Panc1 (cell line): ENCODE data around the gene PUS3. TPM values are rescaled to one million over a fixed set of nuclear protein-coding genes. Genes with fewer than 3 reads are reported as not detected.

Source experiments
- ATAC-seq: fragments of 200-7000 bp; cut with Tn5 transposase; 2 replicates; pipeline ENCODE4 v1.9.1; 2020; ENCODE audit warnings: mild to moderate bottlenecking, moderate library complexity
- BruUV-seq: library from RNA; stranded (reverse); fragments of 400-500 nt; replicated peaks from 2 replicates; lab custom pipeline; 2021; lab: Mats Ljungman, UMichigan
- CTCF ChIA-PET: fragments of 300-600 bp; sonication (Branson Sonifier 250); formaldehyde crosslinking; loops from one replicate; lab custom pipeline; 2022; ENCODE audit warnings: antibody characterized with exemption; lab: Charles Lee
- POLR2A ChIA-PET: fragments of 300-600 bp; sonication (Branson Sonifier 250); formaldehyde crosslinking; loops from one replicate; lab custom pipeline; 2022; ENCODE audit warnings: antibody characterized with exemption; lab: Charles Lee
- DNase-seq: peaks from one replicate; pipeline ENCODE4 v3.0.0-alpha.2; 2010; ENCODE audit warnings: low read depth, low spot score
- H3K27ac ChIP-seq: 2 replicates; pipeline ENCODE4 v1.5.1; 2011; ENCODE audit warnings: mild to moderate bottlenecking, low read length, inconsistent platforms
- H3K27me3 ChIP-seq: fragments of 200-500 bp; sonication (Bioruptor generic); 2 replicates; pipeline ENCODE4 v1.6.0; 2014; ENCODE audit warnings: low read length, inconsistent platforms; ENCODE audit not compliant: control insufficient read depth, insufficient read depth
- H3K36me3 ChIP-seq: fragments of 200-500 bp; sonication (Bioruptor generic); 2 replicates; pipeline ENCODE4 v1.5.1; 2014; ENCODE audit warnings: inconsistent platforms, mild to moderate bottlenecking, low read length, moderate library complexity; ENCODE audit not compliant: control insufficient read depth, insufficient read depth
- H3K4me1 ChIP-seq: 2 replicates; pipeline ENCODE4 v1.5.1; 2011; ENCODE audit warnings: inconsistent platforms, mild to moderate bottlenecking, low read length, moderate library complexity; ENCODE audit not compliant: control insufficient read depth, insufficient read depth
- H3K4me3 ChIP-seq, 2 experiments: 2 replicates each; pipeline ENCODE4 v1.5.1; 2011 to 2012; ENCODE audit warnings: low read depth in 2 of 2, low read length in 2 of 2, mild to moderate bottlenecking in 2 of 2, inconsistent platforms in 1 of 2, moderate library complexity in 1 of 2
- H3K9me3 ChIP-seq: fragments of 200-500 bp; sonication (Bioruptor generic); 2 replicates; pipeline ENCODE4 v1.5.1; 2014; ENCODE audit warnings: low read depth, mild to moderate bottlenecking, inconsistent platforms, low read length, moderate library complexity; ENCODE audit not compliant: control insufficient read depth, insufficient read depth
- POLR2AphosphoS5 ChIP-seq: IDR thresholded peaks from 2 replicates; pipeline ENCODE4 v1.6.1; 2012; ENCODE audit warnings: mild to moderate bottlenecking, low read depth, low read length, moderate library complexity
- TCF7L2 ChIP-seq: IDR thresholded peaks from 2 replicates; pipeline ENCODE4 v1.6.1; 2011; ENCODE audit warnings: mild to moderate bottlenecking, low read depth, low read length, inconsistent platforms
- in situ Hi-C: cut with HindIII; loops from 2 replicates; pipeline ENCODE4 v1.10.0; 2016; ENCODE audit warnings: low sequenced_read_pairs, low pct_unique_long_range_greater_than_20kb
- intact Hi-C: fragments of 100-400 bp; cut with micrococcal nuclease; formaldehyde crosslinking; loops from one replicate; pipeline ENCODE4 v1.10.0; 2022; ENCODE audit not compliant: unreplicated experiment
- total RNA-seq: library from RNA; stranded (reverse); gene quantifications from one replicate; pipeline ENCODE4 v1.2.1, GENCODE V29; 2021; ENCODE audit not compliant: unreplicated experiment
- TF ChIP-seq, protein P1 (sequence below): fragments of 450-650 bp; IDR thresholded peaks from 2 replicates; pipeline ENCODE4 v1.5.1; 2017; ENCODE audit warnings: mild to moderate bottlenecking
- TF ChIP-seq, protein P2 (sequence below), 2 experiments: IDR thresholded peaks; 2 replicates each; pipeline ENCODE4 v1.6.1; 2011 to 2012; ENCODE audit warnings: low read depth in 2 of 2, control low read depth in 1 of 2, low read length in 1 of 2, mild to moderate bottlenecking in 1 of 2, moderate library complexity in 1 of 2; ENCODE audit not compliant: insufficient read depth in 1 of 2

The PUS3 gene
- total RNA-seq, 1 experiment from 2014 or later, result 15.1 TPM

DNA sequence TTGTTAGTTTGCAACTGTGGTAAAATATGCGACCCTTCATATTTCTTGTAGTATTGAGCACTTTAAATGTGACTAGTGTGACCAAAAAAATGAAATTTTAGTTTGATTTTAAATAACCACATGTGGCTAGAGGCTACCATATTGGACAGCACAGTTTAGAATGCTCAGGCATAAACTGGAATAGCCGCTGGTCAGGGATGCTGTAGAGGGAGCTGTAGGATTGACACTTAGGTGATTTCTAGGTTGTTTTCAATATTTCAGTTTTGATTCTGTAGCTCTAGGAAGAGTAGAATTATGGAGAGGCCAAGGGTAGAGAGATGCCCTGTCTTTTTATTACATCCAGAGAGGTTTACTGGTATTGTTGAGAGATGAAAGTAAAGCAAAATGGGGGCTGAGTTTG lies 32.0 kb upstream of the PUS3 start:
- no peaks in the 10 kb centered on the region for H3K36me3 ChIP-seq
- H3K9me3 ChIP-seq, result no peaks in the 10 kb centered on the region
- no peak overlapping the region for H3K27ac ChIP-seq
- in situ Hi-C loops (loop anchor here (25.0 kb wide), 1 partner anchor 277 kb away; the partner anchor contains the start of genes FAM118B and RPUSD4), intact Hi-C loops (no loop called here)
- H3K27me3 ChIP-seq, result peaks cover 4% of the 10 kb centered on the region
- DNase-seq, result no peak
- CTCF ChIA-PET, result no interaction called here
- peaks cover 4% of the 10 kb centered on the region; the same call in 1 of the 2 replicates for H3K4me1 ChIP-seq
- ATAC-seq, result no peak
- BruUV-seq, result no TSS peak
- TF ChIP-seq TCF7L2, result no peak
- TF ChIP-seq, protein P1, sequence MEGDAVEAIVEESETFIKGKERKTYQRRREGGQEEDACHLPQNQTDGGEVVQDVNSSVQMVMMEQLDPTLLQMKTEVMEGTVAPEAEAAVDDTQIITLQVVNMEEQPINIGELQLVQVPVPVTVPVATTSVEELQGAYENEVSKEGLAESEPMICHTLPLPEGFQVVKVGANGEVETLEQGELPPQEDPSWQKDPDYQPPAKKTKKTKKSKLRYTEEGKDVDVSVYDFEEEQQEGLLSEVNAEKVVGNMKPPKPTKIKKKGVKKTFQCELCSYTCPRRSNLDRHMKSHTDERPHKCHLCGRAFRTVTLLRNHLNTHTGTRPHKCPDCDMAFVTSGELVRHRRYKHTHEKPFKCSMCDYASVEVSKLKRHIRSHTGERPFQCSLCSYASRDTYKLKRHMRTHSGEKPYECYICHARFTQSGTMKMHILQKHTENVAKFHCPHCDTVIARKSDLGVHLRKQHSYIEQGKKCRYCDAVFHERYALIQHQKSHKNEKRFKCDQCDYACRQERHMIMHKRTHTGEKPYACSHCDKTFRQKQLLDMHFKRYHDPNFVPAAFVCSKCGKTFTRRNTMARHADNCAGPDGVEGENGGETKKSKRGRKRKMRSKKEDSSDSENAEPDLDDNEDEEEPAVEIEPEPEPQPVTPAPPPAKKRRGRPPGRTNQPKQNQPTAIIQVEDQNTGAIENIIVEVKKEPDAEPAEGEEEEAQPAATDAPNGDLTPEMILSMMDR, result peak; percentile 35; the same call in 1 of the 2 replicates
- TF ChIP-seq, protein P2, sequence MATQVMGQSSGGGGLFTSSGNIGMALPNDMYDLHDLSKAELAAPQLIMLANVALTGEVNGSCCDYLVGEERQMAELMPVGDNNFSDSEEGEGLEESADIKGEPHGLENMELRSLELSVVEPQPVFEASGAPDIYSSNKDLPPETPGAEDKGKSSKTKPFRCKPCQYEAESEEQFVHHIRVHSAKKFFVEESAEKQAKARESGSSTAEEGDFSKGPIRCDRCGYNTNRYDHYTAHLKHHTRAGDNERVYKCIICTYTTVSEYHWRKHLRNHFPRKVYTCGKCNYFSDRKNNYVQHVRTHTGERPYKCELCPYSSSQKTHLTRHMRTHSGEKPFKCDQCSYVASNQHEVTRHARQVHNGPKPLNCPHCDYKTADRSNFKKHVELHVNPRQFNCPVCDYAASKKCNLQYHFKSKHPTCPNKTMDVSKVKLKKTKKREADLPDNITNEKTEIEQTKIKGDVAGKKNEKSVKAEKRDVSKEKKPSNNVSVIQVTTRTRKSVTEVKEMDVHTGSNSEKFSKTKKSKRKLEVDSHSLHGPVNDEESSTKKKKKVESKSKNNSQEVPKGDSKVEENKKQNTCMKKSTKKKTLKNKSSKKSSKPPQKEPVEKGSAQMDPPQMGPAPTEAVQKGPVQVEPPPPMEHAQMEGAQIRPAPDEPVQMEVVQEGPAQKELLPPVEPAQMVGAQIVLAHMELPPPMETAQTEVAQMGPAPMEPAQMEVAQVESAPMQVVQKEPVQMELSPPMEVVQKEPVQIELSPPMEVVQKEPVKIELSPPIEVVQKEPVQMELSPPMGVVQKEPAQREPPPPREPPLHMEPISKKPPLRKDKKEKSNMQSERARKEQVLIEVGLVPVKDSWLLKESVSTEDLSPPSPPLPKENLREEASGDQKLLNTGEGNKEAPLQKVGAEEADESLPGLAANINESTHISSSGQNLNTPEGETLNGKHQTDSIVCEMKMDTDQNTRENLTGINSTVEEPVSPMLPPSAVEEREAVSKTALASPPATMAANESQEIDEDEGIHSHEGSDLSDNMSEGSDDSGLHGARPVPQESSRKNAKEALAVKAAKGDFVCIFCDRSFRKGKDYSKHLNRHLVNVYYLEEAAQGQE (IDR thresholded peaks at IDR 0.05; ENCODE audit: insufficient read depth in 1 of 2, low read depth in 2 of 2, low read length in 1 of 2), result no peak
- POLR2A ChIA-PET, result no interaction called here
- H3K4me3 ChIP-seq, result no peak overlapping the region

DNA sequence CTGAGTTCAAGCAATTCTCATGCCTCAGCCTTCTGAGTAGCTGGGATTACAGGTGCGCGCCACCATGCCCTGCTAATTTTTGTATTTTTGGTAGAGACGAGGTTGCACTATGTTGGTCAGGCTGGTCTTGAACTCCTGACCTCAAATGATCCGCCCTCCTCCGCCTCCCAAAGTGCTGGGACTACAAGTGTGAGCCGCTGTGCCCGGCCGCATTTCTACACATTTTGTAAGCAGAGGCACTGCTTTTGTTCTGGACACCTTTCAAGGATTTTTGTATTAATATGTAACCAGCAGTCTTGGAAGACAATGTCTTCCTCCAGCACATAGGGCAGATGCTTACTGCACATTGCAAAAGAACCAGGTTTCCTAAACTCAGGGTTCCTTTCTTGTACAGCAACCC lies 31.5 kb upstream of the PUS3 start:
- ATAC-seq (no peak), DNase-seq (no peak)
- BruUV-seq, result no TSS peak
- intact Hi-C loops, result no loop called here
- H3K27me3 ChIP-seq, result peaks cover 4% of the 10 kb centered on the region
- H3K36me3 ChIP-seq, result no peaks in the 10 kb centered on the region
- CTCF ChIA-PET, result no interaction called here
- POLR2A ChIA-PET, result no interaction called here
- no peaks in the 10 kb centered on the region for H3K9me3 ChIP-seq
- H3K4me1 ChIP-seq, result peaks cover 4% of the 10 kb centered on the region; the same call in 1 of the 2 replicates
- no peak overlapping the region for H3K4me3 ChIP-seq
- no peak overlapping the region for H3K27ac ChIP-seq
- in situ Hi-C loops, result loop anchor here (25.0 kb wide), 1 partner anchor 278 kb away; the partner anchor contains the start of genes FAM118B and RPUSD4
- TF ChIP-seq, protein P1, result no peak
- TF ChIP-seq POLR2AphosphoS5, result no peak
